ENCODE data around the gene CDH12.
"Not testable (repeated sequence)": the region's sequence is repeated elsewhere in the genome, so short reads cannot be mapped to it uniquely, and the experiment has no call there.

Gene CDH12

GRCh38 chr5:22554475-22554874 is 298.7 kb downstream of the CDH12 start:
- DNase-seq = no peak

DNA sequence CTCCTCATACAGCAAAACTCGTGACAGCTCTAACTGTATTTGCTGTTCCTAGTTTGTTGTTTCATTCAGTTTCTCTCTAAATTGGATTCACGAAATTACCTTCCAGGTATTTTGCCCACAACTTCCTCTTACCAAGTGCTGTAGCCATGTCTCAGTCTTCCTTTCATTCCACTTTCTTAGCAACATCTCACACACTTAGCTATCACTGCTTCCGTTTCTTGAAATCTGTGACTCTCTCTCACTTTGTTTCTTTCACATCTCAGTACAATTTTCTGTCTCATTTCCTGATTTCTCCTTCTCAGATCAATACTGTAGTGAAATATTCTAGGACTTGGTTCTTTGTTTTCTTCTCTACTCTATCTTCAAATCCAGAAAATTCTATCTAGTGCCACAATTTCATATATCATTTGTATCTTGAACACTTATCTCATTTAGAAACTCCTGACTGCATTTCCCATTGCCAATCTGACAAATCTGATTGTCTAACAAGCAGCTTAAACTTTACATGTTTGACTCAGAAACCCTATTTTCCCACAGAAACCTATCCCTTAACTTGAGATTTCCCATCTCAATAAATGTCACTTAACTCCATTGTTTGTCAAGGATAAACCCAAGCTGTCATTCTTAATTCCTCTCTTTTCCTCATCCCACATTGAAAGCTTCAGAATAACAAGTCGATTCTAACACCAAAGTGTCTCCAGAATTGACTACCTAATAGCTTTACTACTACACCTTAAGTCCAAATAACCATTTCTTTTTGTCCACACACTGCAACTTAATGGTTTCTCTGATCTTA is 303.1 kb downstream of the CDH12 start:
- no peak for DNase-seq

- DNase-seq = no peak
Observed at GRCh38 chr5:22542340-22542739, 310.8 kb downstream of the CDH12 start.

DNA sequence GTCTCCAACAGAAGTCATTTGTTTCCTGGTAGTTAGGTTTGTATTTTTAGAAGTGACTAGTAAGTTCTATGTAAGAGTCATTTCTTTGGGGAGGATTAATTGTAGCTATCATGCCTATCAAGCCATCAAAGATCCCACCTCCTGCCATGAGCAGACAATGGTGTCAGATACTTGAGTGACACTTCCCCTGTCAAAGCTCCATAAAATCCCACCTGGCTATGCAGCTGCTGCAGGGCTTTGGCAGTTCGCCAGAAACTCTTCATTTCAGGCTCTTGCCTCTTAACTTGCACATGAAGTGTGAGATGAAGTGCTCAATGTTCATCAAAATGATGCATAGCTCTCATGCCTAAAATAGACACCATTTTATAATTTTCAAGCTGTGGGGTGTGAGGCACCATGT is 312.1 kb downstream of the CDH12 start:
- DNase-seq = no peak

GRCh38 chr5:22539762-22540161 is 313.4 kb downstream of the CDH12 start:
- no peak for DNase-seq

DNA sequence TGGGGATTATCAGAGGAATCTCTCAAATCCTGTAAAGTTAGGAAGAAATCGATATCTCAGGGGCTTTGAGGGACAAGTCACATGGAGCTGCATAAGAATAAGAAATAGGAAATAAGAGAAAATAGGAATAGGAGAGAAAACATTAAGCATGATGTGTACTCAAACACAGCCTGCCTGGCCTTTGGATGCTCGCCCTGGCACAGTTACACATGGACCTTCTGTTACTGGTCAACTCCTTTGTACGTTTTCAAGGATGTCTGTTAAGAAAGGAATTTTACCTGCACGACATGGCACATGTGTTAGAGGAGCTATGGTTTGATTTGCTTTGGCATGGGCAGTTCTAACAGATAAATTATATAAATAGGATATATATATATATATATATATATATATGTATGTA is 321.2 kb downstream of the CDH12 start:
- no peak for DNase-seq

DNA sequence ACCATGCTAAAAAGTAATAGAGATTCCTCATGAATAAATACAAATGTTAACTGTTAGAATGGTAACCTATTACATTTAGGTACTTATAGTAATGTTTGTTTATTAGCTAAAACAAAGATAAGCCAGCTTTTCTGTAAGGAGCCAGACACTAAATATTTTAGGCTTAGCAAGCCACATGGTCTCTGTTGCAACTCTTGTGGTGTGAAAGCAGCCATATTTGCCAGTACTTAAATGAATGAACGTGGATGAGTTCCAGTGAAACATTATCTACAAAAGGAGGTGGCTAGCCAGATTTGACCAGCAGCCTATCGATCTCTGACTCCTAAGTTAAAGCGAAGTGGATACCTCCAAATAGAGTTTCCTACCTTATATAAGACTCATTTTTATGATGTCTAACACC is 331.6 kb downstream of the CDH12 start:
- DNase-seq = no peak

- not testable (repeated sequence) for DNase-seq
Observed at GRCh38 chr5:22516497-22516896, 336.6 kb downstream of the CDH12 start.

GRCh38 chr5:22514231-22514630 is 338.9 kb downstream of the CDH12 start:
- no peak for DNase-seq

- no peak for DNase-seq
Observed at GRCh38 chr5:22505891-22506290, 347.3 kb downstream of the CDH12 start.

DNA sequence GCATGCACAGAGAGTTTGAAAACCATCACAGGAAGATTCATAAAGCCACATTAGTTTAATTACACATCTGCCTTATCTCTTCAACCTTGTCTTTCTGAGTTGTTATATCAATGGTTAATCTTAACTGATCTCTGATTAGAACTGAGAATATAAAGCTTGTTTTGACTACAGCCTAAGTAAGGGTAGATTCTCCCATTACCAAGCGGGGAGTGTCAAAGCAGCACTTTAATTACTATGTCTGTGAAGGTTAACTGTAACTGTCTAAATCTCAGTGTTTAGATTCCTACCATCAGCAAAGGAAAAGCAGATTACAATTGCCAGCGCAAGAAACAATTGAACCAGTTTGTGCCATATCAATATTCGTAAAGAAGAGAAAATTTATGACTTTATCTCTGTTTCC is 348.7 kb downstream of the CDH12 start:
- no peak for DNase-seq

- no peak for DNase-seq
Observed at GRCh38 chr5:22500556-22500955, 352.6 kb downstream of the CDH12 start.

- no peak for DNase-seq
Observed at GRCh38 chr5:22496666-22497065, 356.5 kb downstream of the CDH12 start.

DNA sequence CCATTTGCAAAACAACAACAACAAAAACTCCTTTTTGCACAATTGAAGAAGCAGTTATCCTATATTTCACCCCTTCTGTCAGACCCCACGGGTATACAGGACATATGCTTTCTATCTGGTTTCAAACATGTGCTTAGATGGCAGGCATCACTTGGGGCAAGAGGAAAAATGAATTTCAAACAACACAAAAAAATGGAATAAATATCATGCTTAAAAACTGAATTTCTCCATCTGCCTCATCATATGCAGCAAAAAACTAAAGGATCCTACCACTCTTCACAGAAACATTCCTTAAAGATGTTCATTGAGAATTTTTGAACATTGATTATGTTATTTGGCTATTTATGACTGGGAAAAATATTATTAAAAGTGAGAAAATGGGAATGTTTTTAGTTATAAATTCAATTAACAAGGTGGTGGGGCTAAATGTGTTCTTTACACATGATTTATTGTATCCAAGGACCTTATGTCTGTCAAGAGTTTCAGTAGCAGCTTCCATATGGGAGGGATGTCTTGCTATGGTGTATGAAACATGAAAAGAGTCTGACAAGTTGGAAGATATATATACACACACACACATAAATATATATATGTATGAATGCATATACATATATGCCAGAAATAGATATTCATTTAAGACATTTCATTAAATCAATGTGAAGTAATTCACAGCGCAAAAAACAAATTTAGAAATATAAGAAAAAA is 358.0 kb downstream of the CDH12 start:
- no peak for DNase-seq

DNA sequence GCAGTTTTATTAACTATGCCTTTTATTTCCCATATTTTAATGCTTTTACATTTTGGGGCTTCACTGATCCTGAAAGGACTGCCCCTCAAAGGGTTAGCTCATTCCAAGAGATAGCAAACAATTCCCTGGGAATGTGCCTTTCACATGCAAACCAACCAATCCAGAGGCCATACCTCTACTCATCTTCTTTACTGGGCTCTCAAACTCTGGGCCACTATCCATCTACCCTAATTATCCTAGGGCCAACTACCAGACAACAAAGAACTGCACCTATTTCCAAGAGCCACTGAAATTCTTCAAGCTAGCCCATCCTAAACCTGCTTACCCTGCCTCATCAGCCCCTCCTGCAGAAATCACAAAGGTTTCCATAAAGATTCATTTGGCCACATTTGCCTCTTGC is 364.7 kb downstream of the CDH12 start:
- DNase-seq = no peak

DNA sequence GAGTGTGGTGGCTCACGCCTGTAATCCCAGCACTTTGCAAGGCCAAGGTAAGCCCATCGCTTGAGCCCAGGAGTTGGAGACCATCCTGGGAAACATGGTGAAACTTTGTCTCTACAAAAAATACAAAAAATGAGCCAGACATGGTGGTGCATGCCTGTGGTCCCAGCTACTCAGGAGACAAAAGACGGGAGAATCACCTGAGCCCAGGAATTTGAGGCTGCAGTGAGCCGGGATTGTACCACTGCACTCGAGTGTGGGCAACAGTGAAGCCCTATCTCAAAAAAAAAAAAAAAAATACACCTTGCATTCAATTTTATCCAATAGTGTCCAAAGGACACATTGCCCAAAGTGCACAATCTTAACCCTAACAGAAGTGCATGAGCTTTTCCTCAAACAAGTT is 372.8 kb downstream of the CDH12 start:
- DNase-seq = no peak

GRCh38 chr5:22473886-22474285 is 379.3 kb downstream of the CDH12 start:
- DNase-seq = no peak

DNA sequence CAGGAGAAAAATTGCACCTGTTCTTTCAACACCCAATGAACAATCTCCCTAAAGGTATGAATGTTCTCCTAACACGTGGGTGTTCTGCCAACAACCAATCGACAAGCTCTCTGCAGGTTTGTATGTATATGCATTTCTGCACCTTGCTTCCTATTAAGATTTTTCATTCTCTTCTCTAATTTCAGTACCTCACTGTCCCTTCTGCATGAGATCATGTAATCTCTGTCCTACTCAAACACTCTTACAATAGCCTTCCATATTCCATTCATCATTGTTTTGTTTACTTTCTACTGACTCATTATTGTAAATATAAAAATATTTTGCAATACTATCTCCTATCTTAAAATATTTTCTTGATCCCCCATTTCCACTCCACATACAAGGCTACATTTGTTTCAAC is 382.0 kb downstream of the CDH12 start:
- no peak for DNase-seq

- DNase-seq = no peak
Observed at GRCh38 chr5:22470408-22470807, 382.7 kb downstream of the CDH12 start.

DNA sequence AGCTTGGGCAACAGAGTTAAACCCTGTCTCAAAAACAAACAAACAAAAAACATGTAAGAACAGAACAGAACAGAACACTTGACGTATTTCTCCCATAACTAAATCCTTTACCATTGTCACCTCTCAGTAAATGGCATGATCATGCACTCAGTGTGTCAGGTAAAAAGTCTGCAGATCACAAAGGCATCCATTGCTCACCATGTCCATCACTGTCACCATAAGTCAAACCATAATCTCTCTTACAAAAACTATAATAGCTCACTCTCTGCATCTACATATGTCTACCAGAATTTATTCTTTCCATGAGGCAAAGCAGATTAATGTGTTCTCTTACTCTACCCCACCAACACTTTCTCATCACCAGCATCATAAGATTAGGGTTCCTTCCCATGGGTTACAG is 387.5 kb downstream of the CDH12 start:
- DNase-seq = no peak

- no peak for DNase-seq
Observed at GRCh38 chr5:22465177-22465576, 388.0 kb downstream of the CDH12 start.

GRCh38 chr5:22460189-22460588 is 393.0 kb downstream of the CDH12 start:
- DNase-seq = no peak

DNA sequence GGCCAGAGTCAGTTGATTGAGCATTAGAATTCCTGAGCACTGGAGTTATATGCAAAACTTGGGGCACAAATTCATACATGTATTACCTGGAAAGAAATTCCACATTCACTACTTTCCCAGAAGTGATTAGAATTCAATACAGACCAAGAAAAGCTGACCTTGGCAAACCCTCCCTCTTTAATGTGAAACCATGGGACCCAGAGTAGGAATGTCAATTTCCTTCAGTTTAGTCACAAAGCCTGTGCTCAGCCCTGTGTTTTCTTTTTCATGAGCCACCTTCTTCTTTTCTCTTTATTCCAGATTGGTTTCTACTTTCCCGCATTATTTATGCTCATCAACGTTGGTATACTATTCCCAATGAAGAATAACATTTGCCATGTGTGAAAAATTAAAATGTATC is 420.2 kb downstream of the CDH12 start:
- no peak for DNase-seq

DNA sequence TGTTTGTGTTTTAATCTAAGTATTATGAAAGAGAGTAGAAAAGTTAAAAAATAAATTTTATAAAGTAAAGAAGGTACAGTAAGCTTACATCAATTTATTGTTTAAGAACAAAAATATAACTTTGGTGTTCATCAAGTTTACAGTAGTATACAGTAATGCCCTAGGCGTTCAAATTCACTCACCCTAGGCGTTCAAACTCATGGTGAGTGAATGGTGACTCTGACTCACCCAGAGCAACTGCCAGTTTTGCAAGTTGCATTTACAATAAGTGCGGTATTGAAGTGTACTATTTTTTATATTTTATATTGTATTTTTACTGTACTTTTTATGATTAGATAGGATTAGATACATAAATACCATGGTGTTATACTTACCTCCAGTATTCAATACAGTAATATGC is 421.3 kb downstream of the CDH12 start:
- no peak for DNase-seq

- no peak for DNase-seq
Observed at GRCh38 chr5:22431406-22431805, 421.7 kb downstream of the CDH12 start.

Measured in CD4-positive, alpha-beta T cell treated with Interferon gamma for 1 hour (primary cell).